Transverse colon (tissue), 4 donors: ENCODE data around the gene CHRND. TPM values are rescaled to one million over a fixed set of nuclear protein-coding genes. Genes with fewer than 3 reads are reported as not detected.

Experiments used
- DNase-seq: peaks from one replicate; pipeline ENCODE4 v3.0.0-alpha.2; 2019
- H3K27ac ChIP-seq, 4 donors: fragments of 200-600 bp; sonication (generic); 2 replicates each; pipeline ENCODE4 v1.5.1; 2016 to 2018; ENCODE audit warnings: inconsistent platforms in 4 of 4
- H3K27me3 ChIP-seq: fragments of 200-600 bp; sonication (generic); 2 replicates; pipeline ENCODE4 v1.5.1; 2017; ENCODE audit warnings: inconsistent platforms
- H3K36me3 ChIP-seq, 4 donors: fragments of 200-600 bp; sonication (generic); 2 replicates each; pipeline ENCODE4 v1.5.1; 2017 to 2019; ENCODE audit warnings: inconsistent platforms in 4 of 4
- H3K4me1 ChIP-seq, 4 donors: fragments of 200-600 bp; sonication (generic); 2 replicates each; pipeline ENCODE4 v1.5.1; 2017 to 2020; ENCODE audit warnings: inconsistent platforms in 4 of 4
- H3K4me3 ChIP-seq, 4 donors: fragments of 200-600 bp; sonication (generic); 1 replicate in 1 of 4; 2 replicates in 3 of 4; pipeline versions ENCODE4 v1.5.1 to v1.6.1; 2017 to 2019; ENCODE audit warnings: inconsistent platforms in 4 of 4
- H3K9me3 ChIP-seq, 2 donors: fragments of 200-600 bp; sonication (generic); 2 replicates each; pipeline ENCODE4 v1.5.1; 2017 to 2019; ENCODE audit warnings: inconsistent platforms in 2 of 2
- EP300 ChIP-seq: sonication (generic); formaldehyde crosslinking; IDR thresholded peaks from one replicate; pipeline ENCODE4 v1.6.1; 2017; ENCODE audit warnings: antibody characterized with exemption, low read depth
- POLR2A ChIP-seq: fragments of 450-650 bp; IDR thresholded peaks from one replicate; pipeline ENCODE4 v1.6.1; 2016; ENCODE audit warnings: antibody characterized with exemption, mild to moderate bottlenecking, moderate library complexity
- POLR2AphosphoS5 ChIP-seq, 3 donors: sonication (generic); formaldehyde crosslinking; IDR thresholded peaks; one replicate each; pipeline ENCODE4 v1.6.1; 2016; ENCODE audit warnings: antibody characterized with exemption in 3 of 3
- WGBS, 2 donors: methylation state at CpG; one replicate each; pipeline ENCODE4 v1.1.5; 2018; ENCODE audit warnings: low coverage in 1 of 2; 5-methylcytosine and 5-hydroxymethylcytosine counted together
- in situ Hi-C, 4 donors: fragments of 200-750 bp; cut with MboI; loops; one replicate each; pipeline versions ENCODE4 v1.15.0 to v1.15.1; 2017; ENCODE audit warnings: low sequenced_read_pairs in 3 of 4, low pct_ligation_motif_present in 1 of 4, low pct_unique_long_range_greater_than_20kb in 1 of 4
- intact Hi-C: fragments of 100-400 bp; cut with DNase I; formaldehyde crosslinking; loops from one replicate; pipeline ENCODE4 v1.15.1; 2023; ENCODE audit warnings: low total_unique reads
- total RNA-seq, 4 donors: library from RNA; depleted of rRNA; stranded (reverse); fragments of >200 nt; gene quantifications; one replicate each; pipeline ENCODE4 v1.1.0, GENCODE V29; 2016
- TF ChIP-seq, protein P1 (sequence below), 5 experiments: fragments of 200-600 bp in 3 of 5; fragments of 450-650 bp in 2 of 5; sonication (generic) in 3 of 5; IDR thresholded peaks; 1 replicate in 2 of 5; 2 replicates in 3 of 5; pipeline ENCODE4 v1.5.1; 2016 to 2017; ENCODE audit warnings: antibody characterized with exemption in 5 of 5, inconsistent platforms in 3 of 5, mild to moderate bottlenecking in 2 of 5, moderate library complexity in 1 of 5

CHRND gene
- total RNA-seq, 4 donors from 2014 or later, result not detected

DNA sequence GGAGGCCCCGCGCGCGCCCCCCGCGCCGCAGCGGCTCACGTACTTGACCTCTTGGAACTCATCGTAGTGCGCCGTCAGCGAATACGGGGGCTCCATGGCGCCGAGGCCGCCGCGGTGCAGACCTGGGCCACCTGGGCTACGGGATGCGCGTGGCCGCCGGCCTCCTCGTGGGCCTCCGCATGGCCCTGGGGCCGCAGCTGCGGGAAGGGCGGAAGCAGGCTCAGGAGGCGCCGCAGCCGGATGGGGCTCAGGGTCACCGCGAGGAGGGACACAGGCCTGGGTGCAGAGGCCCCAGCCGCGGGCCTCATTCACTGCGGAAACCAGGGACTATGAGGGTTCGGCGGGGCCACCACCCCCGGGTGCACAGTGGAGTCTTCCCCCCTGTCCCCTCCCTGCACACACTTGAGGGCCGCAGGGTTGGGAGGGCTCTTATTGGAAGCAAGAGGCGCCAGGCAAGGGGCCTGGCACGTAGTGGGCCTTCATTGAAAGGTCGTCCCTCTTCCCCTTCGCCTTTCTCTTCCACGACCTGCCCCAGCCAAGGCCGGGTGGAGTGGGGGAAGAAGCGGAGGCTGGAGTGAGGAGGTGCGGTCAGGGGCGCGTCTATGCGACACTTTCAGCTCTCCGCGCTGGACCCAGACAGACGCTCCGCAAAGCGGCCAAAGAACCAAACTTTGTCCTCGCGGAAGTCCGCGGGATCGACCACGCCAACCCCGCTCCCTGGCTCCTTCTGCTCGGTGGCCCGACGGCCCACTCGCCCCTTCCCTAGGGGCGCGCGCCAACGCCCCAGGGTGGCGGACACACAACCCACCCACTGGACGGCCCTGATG lies 39.2 kb upstream of the CHRND start:
- no peak overlapping the region for H3K27ac ChIP-seq
- intact Hi-C loops, result no loop called here
- in situ Hi-C loops, result no loop called here
- H3K9me3 ChIP-seq, result no peaks in the 10 kb centered on the region
- 0 to 7% methylated on average over 4 to 61 of the region's 74 CpGs for WGBS, 2 donors
- H3K4me1 ChIP-seq, result peaks cover 0 to 17% (median 7%) of the 10 kb centered on the region in 4 donors
- DNase-seq, result no peak
- H3K36me3 ChIP-seq, result no peaks in the 10 kb centered on the region
- TF ChIP-seq EP300 (no peak), POLR2A (no peak), POLR2AphosphoS5 (IDR thresholded peaks at IDR 0.05) (no peak)
- TF ChIP-seq, protein P1, sequence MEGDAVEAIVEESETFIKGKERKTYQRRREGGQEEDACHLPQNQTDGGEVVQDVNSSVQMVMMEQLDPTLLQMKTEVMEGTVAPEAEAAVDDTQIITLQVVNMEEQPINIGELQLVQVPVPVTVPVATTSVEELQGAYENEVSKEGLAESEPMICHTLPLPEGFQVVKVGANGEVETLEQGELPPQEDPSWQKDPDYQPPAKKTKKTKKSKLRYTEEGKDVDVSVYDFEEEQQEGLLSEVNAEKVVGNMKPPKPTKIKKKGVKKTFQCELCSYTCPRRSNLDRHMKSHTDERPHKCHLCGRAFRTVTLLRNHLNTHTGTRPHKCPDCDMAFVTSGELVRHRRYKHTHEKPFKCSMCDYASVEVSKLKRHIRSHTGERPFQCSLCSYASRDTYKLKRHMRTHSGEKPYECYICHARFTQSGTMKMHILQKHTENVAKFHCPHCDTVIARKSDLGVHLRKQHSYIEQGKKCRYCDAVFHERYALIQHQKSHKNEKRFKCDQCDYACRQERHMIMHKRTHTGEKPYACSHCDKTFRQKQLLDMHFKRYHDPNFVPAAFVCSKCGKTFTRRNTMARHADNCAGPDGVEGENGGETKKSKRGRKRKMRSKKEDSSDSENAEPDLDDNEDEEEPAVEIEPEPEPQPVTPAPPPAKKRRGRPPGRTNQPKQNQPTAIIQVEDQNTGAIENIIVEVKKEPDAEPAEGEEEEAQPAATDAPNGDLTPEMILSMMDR (IDR thresholded peaks at IDR 0.05), result no peak
- peak overlapping the region in 2 of 4 donors; percentile 19 to 28 for H3K4me3 ChIP-seq
- peaks cover 76% of the 10 kb centered on the region for H3K27me3 ChIP-seq

DNA sequence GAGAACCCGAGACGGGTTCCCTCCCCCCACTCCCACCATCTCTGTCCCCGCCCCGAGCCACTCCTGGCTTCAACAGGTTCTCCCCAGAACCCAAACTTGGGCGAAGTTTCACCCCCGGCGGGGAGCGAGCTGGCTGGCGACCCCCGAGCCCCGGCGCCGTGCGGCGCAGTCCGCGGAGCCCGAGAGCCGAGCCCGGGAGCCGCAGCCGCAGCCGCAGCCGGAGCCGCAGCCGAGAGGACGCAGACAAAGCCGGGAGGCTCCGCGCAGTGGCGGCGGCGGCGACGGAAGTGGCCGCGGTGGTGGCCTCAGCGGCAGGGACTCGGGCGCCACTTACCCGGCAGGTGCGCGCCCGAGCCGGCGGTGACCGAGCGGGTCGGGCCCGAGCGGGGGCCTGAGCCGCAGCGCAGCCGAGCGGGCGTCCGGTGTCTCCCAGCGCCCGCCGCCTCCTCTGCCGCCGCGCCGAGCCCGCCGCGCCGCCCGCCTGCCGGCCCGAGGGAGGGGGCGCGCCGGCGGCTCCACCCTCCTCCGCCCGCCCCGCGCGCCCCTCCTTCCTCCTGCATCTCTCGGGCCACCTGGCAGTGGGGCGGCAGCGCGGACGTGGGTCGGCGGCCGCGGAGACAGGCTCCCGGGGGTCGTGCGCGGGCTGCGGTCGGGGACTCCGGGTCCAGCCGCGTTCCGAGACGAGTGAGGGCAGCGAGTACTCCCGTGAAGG lies 38.4 kb upstream of the CHRND start, which contains the start of gene ECEL1:
TSS of gene ECEL1 (minus strand) at position 450 of the 712 bp plus-strand sequence. CDS start 1,181 bp downstream, outside the sequence.
- Histone ChIP-seq H3K9me3 (no peaks in the 10 kb centered on the region), H3K4me1 (peaks cover 0 to 17% (median 7%) of the 10 kb centered on the region in 4 donors), H3K27ac (no peak within 1 kb of the TSS), H3K27me3 (peaks cover 76% of the 10 kb centered on the region), H3K4me3 (peak within 1 kb of the TSS in 2 of 4 donors; percentile 19 to 28), H3K36me3 (no peaks in the 10 kb centered on the region)
- WGBS, 2 donors, result 1% methylated on average over 37 of the region's 102 CpGs; no CpG with 5 or more reads in 1 of the 2 donors
- no peak for DNase-seq
- in situ Hi-C loops (no loop called here), intact Hi-C loops (no loop called here)
- TF ChIP-seq, protein P1 (IDR thresholded peaks at IDR 0.05), result no peak
- TF ChIP-seq POLR2A (no peak), EP300 (no peak), POLR2AphosphoS5 (IDR thresholded peaks at IDR 0.05) (no peak)

DNA sequence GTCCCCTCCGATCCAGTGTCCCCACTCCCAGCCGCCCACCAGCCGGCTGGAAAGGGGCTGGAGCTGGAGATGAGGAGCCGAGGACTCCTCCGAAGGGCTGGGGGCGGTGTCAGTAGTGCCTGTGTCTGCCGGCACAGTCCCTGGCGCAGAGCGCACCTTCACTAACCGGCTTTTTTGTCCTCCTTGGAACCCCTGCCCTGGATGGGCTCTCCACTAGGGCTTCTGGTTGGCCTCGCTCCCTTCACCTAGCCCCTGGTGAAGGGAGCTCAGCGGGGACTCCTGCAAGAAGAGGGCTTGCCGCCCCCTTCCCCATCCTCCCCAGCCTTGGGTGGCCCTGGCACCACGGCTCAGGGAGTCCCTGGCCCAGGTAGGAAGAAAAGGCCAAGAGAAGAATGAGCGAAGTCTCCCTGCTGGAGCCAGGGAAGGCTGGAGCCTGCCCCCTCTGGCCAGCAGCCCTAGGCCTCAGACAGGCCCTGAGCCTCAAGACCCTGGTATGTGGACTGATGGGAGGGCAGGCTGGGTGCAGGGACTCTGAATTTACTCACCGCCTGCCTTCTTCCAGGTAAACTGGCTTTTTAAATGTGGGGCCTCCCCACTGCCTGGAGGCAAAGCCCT lies 37.8 kb upstream of the CHRND start:
- no peaks in the 10 kb centered on the region for H3K9me3 ChIP-seq
- no peak for DNase-seq
- H3K4me3 ChIP-seq, result no peak overlapping the region
- in situ Hi-C loops (no loop called here), intact Hi-C loops (no loop called here)
- WGBS, 2 donors, result 46% methylated on average over 13 of the region's 16 CpGs; no CpG with 5 or more reads in 1 of the 2 donors
- TF ChIP-seq, protein P1 (IDR thresholded peaks at IDR 0.05), result no peak
- H3K36me3 ChIP-seq, result no peaks in the 10 kb centered on the region
- peaks cover 0 to 17% (median 7%) of the 10 kb centered on the region in 4 donors for H3K4me1 ChIP-seq
- peaks cover 74% of the 10 kb centered on the region for H3K27me3 ChIP-seq
- H3K27ac ChIP-seq, result no peak overlapping the region

- no peaks in the 10 kb centered on the region for H3K9me3 ChIP-seq
- peaks cover 68% of the 10 kb centered on the region for H3K27me3 ChIP-seq
- in situ Hi-C loops (no loop called here), intact Hi-C loops (no loop called here)
- WGBS, 2 donors, result 84 to 86% methylated on average over 1 to 5 of the region's 5 CpGs
- no peak overlapping the region for H3K27ac ChIP-seq
- H3K4me1 ChIP-seq, result peaks cover 0 to 17% (median 7%) of the 10 kb centered on the region in 4 donors
- TF ChIP-seq POLR2A (no peak), POLR2AphosphoS5 (IDR thresholded peaks at IDR 0.05) (no peak), EP300 (no peak)
- TF ChIP-seq, protein P1 (IDR thresholded peaks at IDR 0.05), result no peak
- no peak overlapping the region for H3K4me3 ChIP-seq
- DNase-seq, result no peak
- no peaks in the 10 kb centered on the region for H3K36me3 ChIP-seq
These were observed 37.1 kb upstream of the CHRND start for GRCh38 chr2:232488721-232489300.
